HepG2 (cell line): Measurements from ENCODE around the gene PABPC1L2A. TPM values are rescaled to one million over a fixed set of nuclear protein-coding genes. Genes with fewer than 3 reads are reported as not detected.
"Not testable (repeated sequence)": the region's sequence is repeated elsewhere in the genome, so short reads cannot be mapped to it uniquely, and the experiment has no call there.

Source experiments
- ATAC-seq: fragments of 200-7000 bp; cut with Tn5 transposase; 3 replicates; pipeline ENCODE4 v1.9.1; 2020; ENCODE audit warnings: mild to moderate bottlenecking, moderate library complexity
- BruUV-seq: library from RNA; stranded (reverse); fragments of 400-500 nt; replicated peaks from 2 replicates; lab custom pipeline; 2021; lab: Mats Ljungman, UMichigan
- CTCF ChIA-PET: fragments of 300-600 bp; formaldehyde crosslinking; extraction: SDS; loops from one replicate; lab custom pipeline; 2021; ENCODE audit warnings: low total read pairs, inconsistent platforms, low intra/inter-chr PET ratio; lab: Yijun Ruan, JAX
- POLR2A ChIA-PET: fragments of 350-600 bp; sonication (Branson Sonifier 250); formaldehyde crosslinking; loops from one replicate; lab custom pipeline; 2020; ENCODE audit warnings: antibody characterized with exemption, inconsistent platforms; lab: Yijun Ruan, JAX
- DNase-seq: peaks from one replicate; pipeline ENCODE4 v3.0.0-alpha.2; 2015; ENCODE audit warnings: low spot score
- FAIRE-seq: peaks from 3 replicates; lab custom pipeline; 2011; peaks lifted over from hg19 to GRCh38; lab: Jason Lieb, UNC
- H2AFZ ChIP-seq: one replicate; pipeline ENCODE4 v1.6.1; 2011; ENCODE audit warnings: low read length, inconsistent platforms
- H3K27ac ChIP-seq: fragments of 300-600 bp; 3 replicates; pipeline ENCODE4 v1.8.0; 2011; ENCODE audit warnings: mixed run types, mild to moderate bottlenecking, mixed read lengths, low read length, inconsistent platforms; ENCODE audit not compliant: insufficient read depth; ENCODE audit errors: extremely low read length
- H3K27me3 ChIP-seq, 2 experiments: fragments of 200-600 bp in 1 of 2; 2 replicates in 1 of 2; 3 replicates in 1 of 2; pipeline versions ENCODE4 v1.6.0 to v1.8.0; 2011; ENCODE audit warnings: low read length in 2 of 2, mild to moderate bottlenecking in 2 of 2, moderate library complexity in 2 of 2, inconsistent platforms in 1 of 2; ENCODE audit not compliant: insufficient read depth in 2 of 2, control insufficient read depth in 1 of 2
- H3K36me3 ChIP-seq, 2 experiments: fragments of 200-600 bp in 1 of 2; replicated peaks in 1 of 2; 2 replicates in 1 of 2; 3 replicates in 1 of 2; pipeline versions ENCODE4 v1.5.1 to v1.8.0; 2011; ENCODE audit warnings: low read length in 2 of 2, inconsistent platforms in 1 of 2; ENCODE audit not compliant: insufficient read depth in 2 of 2, control insufficient read depth in 1 of 2
- H3K4me1 ChIP-seq: 2 replicates; pipeline ENCODE4 v1.5.1; 2012; ENCODE audit warnings: low read length, inconsistent platforms; ENCODE audit not compliant: insufficient read depth
- H3K4me2 ChIP-seq: 2 replicates; pipeline ENCODE4 v1.6.0; 2011; ENCODE audit warnings: low read depth, low read length, inconsistent platforms
- H3K4me3 ChIP-seq, 3 experiments: fragments of 200-600 bp in 1 of 3; sonication (generic), shearing (Covaris generic) in 1 of 3; replicated peaks in 1 of 3; 2 replicates each; pipeline ENCODE4 v1.5.1; 2011 to 2016; ENCODE audit warnings: low read length in 3 of 3, inconsistent platforms in 2 of 3, low read depth in 2 of 3, mild to moderate bottlenecking in 2 of 3, control low read depth in 1 of 3, mixed read lengths in 1 of 3; ENCODE audit not compliant: insufficient read depth in 1 of 3
- H3K79me2 ChIP-seq: one replicate; pipeline ENCODE4 v1.6.1; 2011; ENCODE audit warnings: low read length, inconsistent platforms; ENCODE audit not compliant: insufficient read depth
- H3K9ac ChIP-seq: 2 replicates; pipeline ENCODE4 v1.6.0; 2011; ENCODE audit warnings: mild to moderate bottlenecking, low read depth, low read length, inconsistent platforms; ENCODE audit not compliant: insufficient read depth
- H3K9me3 ChIP-seq: 2 replicates; pipeline ENCODE4 v1.5.1; 2012; ENCODE audit warnings: mild to moderate bottlenecking, low read length
- H4K20me1 ChIP-seq: 2 replicates; pipeline ENCODE4 v1.6.0; 2011; ENCODE audit warnings: inconsistent platforms, mild to moderate bottlenecking, low read length, moderate library complexity; ENCODE audit not compliant: insufficient read depth
- PTBP1 ChIP-seq: fragments of 200-400 bp; formaldehyde crosslinking; IDR thresholded peaks from 2 replicates; pipeline ENCODE4 v1.6.1; 2018; ENCODE audit warnings: low read length, low read depth; ENCODE audit not compliant: poor library complexity, severe bottlenecking
- ZNF350 ChIP-seq: sonication (generic); formaldehyde crosslinking; IDR thresholded peaks from 2 replicates; pipeline ENCODE4 v1.4.0; 2020; ENCODE audit warnings: mild to moderate bottlenecking, low read depth, missing genetic modification reagents, borderline replicate concordance
- ZNF775 ChIP-seq: sonication (generic); formaldehyde crosslinking; IDR thresholded peaks from 2 replicates; pipeline ENCODE4 v1.4.0; 2020; ENCODE audit warnings: missing genetic modification reagents, mild to moderate bottlenecking, moderate library complexity, borderline replicate concordance
- WGBS: methylation state at CpG from one replicate; pipeline ENCODE4 v1.1.6; 2017; ENCODE audit warnings: low lambda C conversion rate; 5-methylcytosine and 5-hydroxymethylcytosine counted together
- in situ Hi-C: cut with HindIII; loops from 2 replicates; pipeline ENCODE4 v1.10.0; 2017; ENCODE audit warnings: low pct_unique_long_range_greater_than_20kb; ENCODE audit not compliant: extremely low pct_ligation_motif_present
- intact Hi-C: fragments of 100-400 bp; cut with micrococcal nuclease; formaldehyde crosslinking; loops from one replicate; pipeline ENCODE4 v1.10.0; 2022; ENCODE audit not compliant: unreplicated experiment
- polyA plus RNA-seq, 8 experiments: library from polyadenylated mRNA; depleted of rRNA in 3 of 8; stranded (reverse) in 7 of 8; unstranded in 1 of 8; fragments of >200 nt; fragmentation: Illumina TruSeq in 4 of 8; extraction: Trizol in 4 of 8; gene quantifications; 2 replicates each; pipeline versions ENCODE4 v1.2.1 to v1.2.3, GENCODE V29; 2011 to 2016; ENCODE audit warnings: low read depth in 4 of 8, missing spikeins in 1 of 8, mixed read lengths in 1 of 8; ENCODE audit not compliant: insufficient read depth in 1 of 8
- total RNA-seq, 5 experiments: library from RNA; depleted of rRNA; stranded (reverse); fragments of >200 nt; fragmentation: Illumina TruSeq; extraction: Trizol; gene quantifications; 2 replicates each; pipeline ENCODE4 v1.2.3, GENCODE V29; 2016; ENCODE audit warnings: low read depth in 1 of 5
- TF ChIP-seq, protein P1 (sequence below): sonication (generic); formaldehyde crosslinking; IDR thresholded peaks from 2 replicates; pipeline ENCODE4 v1.5.1; 2020; ENCODE audit warnings: missing genetic modification reagents, mild to moderate bottlenecking, borderline replicate concordance

Gene PABPC1L2A
- total and polyA plus RNA-seq, 2 of the 13 experiments (the other 11 are each of a cell fraction or from before 2014, with no cell fraction given): not detected

DNA sequence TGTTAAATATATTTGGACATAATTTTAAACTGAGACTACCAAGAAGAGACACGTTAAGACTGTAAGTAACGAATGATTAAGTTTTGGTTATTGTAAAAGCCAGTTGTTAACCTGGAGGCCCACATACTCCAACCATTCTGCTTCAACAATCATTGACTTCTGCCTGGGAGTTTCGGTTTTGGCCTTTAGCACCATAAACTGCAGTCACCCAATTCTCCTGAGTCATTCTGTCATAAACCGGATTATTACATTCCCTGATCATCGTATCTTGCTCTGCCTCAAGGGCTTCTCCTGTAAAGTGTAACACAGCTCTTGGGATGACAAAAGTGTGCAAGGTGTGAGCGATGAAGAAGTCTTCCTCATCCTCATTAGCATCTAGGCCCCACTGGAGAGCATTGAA, 46.9 kb upstream of the PABPC1L2A start (continued):
- TF ChIP-seq, protein P1, sequence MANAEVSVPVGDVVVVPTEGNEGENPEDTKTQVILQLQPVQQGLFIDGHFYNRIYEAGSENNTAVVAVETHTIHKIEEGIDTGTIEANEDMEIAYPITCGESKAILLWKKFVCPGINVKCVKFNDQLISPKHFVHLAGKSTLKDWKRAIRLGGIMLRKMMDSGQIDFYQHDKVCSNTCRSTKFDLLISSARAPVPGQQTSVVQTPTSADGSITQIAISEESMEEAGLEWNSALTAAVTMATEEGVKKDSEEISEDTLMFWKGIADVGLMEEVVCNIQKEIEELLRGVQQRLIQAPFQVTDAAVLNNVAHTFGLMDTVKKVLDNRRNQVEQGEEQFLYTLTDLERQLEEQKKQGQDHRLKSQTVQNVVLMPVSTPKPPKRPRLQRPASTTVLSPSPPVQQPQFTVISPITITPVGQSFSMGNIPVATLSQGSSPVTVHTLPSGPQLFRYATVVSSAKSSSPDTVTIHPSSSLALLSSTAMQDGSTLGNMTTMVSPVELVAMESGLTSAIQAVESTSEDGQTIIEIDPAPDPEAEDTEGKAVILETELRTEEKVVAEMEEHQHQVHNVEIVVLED: no peak
- TF ChIP-seq ZNF350 (CRISPR knock-in tag): no peak
- no peak for TF ChIP-seq ZNF775 (CRISPR knock-in tag)
- no peak for TF ChIP-seq PTBP1

DNA sequence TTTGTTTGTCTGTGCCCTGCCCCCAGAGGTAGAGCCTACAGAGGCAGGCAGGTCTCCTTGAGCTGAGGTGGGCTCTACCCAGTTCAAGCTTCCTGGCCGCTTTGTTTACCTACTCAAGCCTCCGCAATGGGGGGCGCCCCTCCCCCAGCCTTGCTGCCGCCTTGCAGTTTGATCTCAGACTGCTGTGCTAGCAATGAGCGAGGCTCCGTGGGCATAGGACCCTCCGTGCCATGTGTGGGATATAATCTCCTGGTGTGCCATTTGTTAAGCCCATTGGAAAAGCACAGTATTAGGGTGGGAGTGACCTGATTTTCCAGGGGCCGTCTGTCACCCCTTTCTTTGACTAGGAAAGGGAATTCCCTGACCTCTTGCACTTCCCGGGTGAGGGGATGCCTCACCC, 20.2 kb upstream of the PABPC1L2A start:
- CTCF ChIA-PET, POLR2A ChIA-PET, FAIRE-seq: not testable (repeated sequence)

DNA sequence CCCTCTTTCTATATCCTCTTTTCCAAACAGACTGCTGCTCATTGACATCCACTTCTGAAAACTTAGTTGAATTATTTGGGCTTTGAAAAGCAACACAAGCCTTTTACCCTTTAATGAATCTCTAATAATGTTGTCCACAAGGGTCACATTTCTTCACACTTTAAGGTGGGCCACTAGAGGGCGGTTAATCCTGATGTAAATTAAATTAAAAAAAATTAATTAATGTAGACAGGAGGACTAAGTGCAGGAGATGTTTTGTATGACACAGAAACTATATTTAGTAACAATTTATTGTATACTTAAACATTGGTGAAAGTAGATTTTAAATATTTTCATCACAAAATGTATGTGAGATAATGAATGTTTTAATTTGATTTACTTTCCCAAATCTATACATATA, 7.5 kb upstream of the PABPC1L2A start:
- H3K27ac ChIP-seq, ATAC-seq, BruUV-seq, FAIRE-seq, H3K4me2 ChIP-seq, DNase-seq, POLR2A ChIA-PET, H2AFZ ChIP-seq, H3K4me1 ChIP-seq, H3K9me3 ChIP-seq, H3K9ac ChIP-seq, CTCF ChIA-PET, H3K27me3 ChIP-seq, intact Hi-C loops, H4K20me1 ChIP-seq, H3K36me3 ChIP-seq, H3K79me2 ChIP-seq, H3K4me3 ChIP-seq, in situ Hi-C loops: not testable (repeated sequence)
- WGBS: 0% methylated on average over 1 of the region's 1 CpG

More for the DNA sequence above, 20.2 kb upstream of the PABPC1L2A start:
- H3K4me3 ChIP-seq, H3K79me2 ChIP-seq, H2AFZ ChIP-seq, H3K27ac ChIP-seq, intact Hi-C loops, BruUV-seq, H3K36me3 ChIP-seq, H3K4me2 ChIP-seq, H3K27me3 ChIP-seq, in situ Hi-C loops, H3K9me3 ChIP-seq, ATAC-seq, DNase-seq, H3K4me1 ChIP-seq, H4K20me1 ChIP-seq, H3K9ac ChIP-seq: not testable (repeated sequence)
- no CpG with 5 or more reads among the region's 9 CpGs for WGBS

DNA sequence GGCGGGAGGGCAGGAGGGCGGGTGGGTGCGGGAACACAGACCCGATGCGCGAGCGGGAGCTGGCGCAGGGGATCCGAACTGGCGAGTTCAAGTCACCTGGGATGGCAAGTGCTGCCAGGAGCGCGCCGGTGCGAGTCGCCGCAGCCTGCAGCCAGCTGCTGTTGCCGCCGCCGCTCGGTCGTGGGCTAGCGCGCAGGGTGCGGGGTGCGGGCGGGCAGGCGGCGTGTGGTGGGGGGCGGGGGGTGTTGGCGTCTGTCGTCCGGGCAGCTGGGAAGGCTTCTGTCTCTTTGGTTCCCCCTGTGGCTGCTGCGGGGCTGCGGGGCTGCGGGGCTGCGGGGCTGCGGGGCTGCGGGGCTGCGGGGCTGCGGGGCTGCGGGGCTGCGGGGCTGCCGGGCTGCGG, 572 bp upstream of the PABPC1L2A start:
- ATAC-seq, H3K4me1 ChIP-seq, CTCF ChIA-PET, H4K20me1 ChIP-seq, DNase-seq, POLR2A ChIA-PET, intact Hi-C loops, BruUV-seq, in situ Hi-C loops, H3K36me3 ChIP-seq, H3K27me3 ChIP-seq, H3K79me2 ChIP-seq, H3K4me2 ChIP-seq, H3K9me3 ChIP-seq, H3K9ac ChIP-seq, H3K27ac ChIP-seq, H3K4me3 ChIP-seq, H2AFZ ChIP-seq, FAIRE-seq: not testable (repeated sequence)
- WGBS: no CpG with 5 or more reads among the region's 44 CpGs
